ENCODE results near the gene NHLRC2. TPM values are rescaled to one million over a fixed set of nuclear protein-coding genes. Genes with fewer than 3 reads are reported as not detected.

Gene NHLRC2
- total RNA-seq, 3 donors from 2014 or later: 30.4 to 51.5 (median 31.0) TPM

DNA sequence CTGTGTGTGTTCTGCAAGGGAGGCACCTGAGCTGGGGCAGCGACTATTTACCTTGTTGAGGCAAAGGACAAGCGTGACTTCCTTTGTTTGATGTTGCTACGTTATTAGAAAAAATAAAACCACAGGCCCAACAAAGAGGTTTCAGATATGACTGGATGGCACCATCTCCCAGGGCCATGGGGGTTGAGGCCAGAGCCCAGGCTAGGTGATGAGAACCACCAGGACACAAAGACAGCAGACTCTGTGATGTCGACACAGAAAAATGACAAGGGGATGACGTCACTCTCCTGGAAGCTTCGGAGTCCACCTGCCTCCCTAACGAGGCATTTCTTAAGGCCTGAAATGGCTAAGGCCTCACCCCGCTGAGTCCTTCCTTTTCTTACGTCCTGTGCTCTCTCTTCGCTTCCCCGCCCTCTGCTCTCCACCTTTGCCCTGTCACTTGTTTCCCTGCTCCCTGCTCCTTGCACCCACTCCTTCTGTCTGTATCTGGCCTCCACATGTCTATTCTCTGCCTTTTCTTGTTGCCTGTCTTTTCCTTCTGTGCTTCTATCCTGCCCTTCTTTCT is 106.2 kb downstream of the NHLRC2 start:
- Histone ChIP-seq H3K4me3 (no peak overlapping the region), H3K4me1 (ENCODE audit: low read depth) (peaks cover 33% of the 10 kb centered on the region), H3K36me3 (ENCODE audit: low read depth) (no peaks in the 10 kb centered on the region), H3K9me3 (no peaks in the 10 kb centered on the region)
- DNase-seq: peak; percentile 79 to 85 (median 84)
- intact Hi-C loops (cut with DNase I, micrococcal nuclease): no loop called here
- peak; percentile 78 for ATAC-seq
- TF ChIP-seq, protein P1, sequence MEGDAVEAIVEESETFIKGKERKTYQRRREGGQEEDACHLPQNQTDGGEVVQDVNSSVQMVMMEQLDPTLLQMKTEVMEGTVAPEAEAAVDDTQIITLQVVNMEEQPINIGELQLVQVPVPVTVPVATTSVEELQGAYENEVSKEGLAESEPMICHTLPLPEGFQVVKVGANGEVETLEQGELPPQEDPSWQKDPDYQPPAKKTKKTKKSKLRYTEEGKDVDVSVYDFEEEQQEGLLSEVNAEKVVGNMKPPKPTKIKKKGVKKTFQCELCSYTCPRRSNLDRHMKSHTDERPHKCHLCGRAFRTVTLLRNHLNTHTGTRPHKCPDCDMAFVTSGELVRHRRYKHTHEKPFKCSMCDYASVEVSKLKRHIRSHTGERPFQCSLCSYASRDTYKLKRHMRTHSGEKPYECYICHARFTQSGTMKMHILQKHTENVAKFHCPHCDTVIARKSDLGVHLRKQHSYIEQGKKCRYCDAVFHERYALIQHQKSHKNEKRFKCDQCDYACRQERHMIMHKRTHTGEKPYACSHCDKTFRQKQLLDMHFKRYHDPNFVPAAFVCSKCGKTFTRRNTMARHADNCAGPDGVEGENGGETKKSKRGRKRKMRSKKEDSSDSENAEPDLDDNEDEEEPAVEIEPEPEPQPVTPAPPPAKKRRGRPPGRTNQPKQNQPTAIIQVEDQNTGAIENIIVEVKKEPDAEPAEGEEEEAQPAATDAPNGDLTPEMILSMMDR (IDR thresholded peaks at IDR 0.05): no peak

DNA sequence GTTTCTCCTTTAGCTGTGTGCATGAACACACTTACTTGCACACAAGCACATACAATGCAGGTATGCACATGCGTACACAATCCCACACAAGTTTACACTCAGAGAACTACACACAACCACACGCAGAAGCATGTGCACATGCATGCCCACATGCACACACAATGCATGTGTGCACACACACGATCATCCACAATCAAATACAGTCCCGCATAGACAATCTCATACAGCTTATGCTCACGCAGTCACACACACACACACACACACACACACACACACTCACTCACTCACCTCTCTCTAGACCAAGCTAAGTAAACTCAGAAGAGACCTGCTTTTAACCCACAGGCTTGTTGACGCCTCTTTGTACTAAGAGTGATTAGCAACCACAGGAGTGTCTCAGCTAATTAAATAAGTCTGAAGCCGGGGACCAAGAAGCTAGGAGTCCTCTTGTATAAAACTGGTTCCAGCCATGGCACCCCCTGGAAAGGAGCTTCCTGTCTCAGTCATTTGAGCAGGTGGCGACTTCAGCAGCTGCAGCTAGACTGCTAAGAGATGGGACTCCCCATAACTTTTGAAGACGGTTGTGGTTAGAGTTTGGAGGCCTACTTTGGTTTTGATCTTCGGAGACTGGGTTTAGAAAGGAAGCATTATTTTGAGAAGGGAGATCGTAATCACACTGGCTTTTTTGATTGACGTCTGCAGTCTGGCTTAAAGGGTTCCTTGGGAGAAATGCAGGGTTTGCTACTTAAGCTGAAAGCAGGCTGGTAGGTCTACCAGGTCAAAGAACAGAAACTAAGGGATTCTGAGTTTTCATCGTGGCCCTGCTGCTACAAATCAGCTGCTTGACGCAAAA is 106.9 kb downstream of the NHLRC2 start:
- peak; percentile 17 for ATAC-seq
- H3K4me1 ChIP-seq (ENCODE audit: low read depth): peaks cover 33% of the 10 kb centered on the region
- intact Hi-C loops (cut with DNase I, micrococcal nuclease): no loop called here
- H3K36me3 ChIP-seq (ENCODE audit: low read depth): no peaks in the 10 kb centered on the region
- no peak overlapping the region for H3K4me3 ChIP-seq
- H3K9me3 ChIP-seq: no peaks in the 10 kb centered on the region
- TF ChIP-seq, protein P1 (IDR thresholded peaks at IDR 0.05): no peak
- DNase-seq: peak in 2 of 3 donors; percentile 40 to 75

DNA sequence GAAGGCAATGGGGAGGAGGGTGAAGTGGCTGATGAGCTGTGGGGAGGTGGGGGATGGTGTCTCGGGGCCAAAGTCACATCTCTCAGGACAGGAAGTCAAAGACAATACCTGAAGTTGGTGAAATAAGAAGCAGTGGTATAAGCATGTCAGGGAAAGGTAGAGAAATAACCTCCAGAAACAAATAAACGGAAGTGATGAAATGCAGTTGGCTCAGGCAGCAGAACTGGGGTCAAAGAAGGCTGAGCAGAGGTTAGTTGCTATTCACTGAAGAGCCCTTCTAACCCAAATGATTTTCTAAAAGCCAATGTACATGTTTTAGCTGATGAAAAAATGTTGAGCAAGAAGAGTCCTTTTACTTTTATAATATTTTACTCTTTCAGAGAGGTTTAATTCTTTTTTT is 110.6 kb downstream of the NHLRC2 start:
- Histone ChIP-seq H3K36me3 (ENCODE audit: low read depth) (no peaks in the 10 kb centered on the region), H3K4me1 (ENCODE audit: low read depth) (peaks cover 14% of the 10 kb centered on the region), H3K9me3 (no peaks in the 10 kb centered on the region), H3K4me3 (no peak overlapping the region)
- TF ChIP-seq, protein P1 (IDR thresholded peaks at IDR 0.05): no peak
- DNase-seq (no peak), ATAC-seq (no peak)
- intact Hi-C loops (cut with DNase I, micrococcal nuclease): no loop called here

DNA sequence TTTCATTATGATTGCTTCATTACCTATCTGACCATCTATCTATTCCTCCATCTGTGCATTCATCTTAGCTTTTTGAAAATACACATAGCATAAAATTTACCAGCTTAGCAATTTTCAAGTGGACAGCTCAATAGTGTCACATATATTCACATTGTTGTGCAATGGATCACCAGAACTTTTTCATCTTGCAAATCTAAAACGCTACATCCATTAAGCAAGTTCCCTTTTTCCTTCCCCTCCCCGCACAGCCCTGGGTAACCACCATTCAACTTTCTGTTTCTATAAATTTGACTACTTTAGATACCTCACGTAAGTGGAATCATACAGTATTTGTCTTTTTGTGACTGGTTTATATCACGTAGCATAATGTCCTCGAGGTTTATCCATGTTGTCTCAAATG is 111.2 kb downstream of the NHLRC2 start:
- no peaks in the 10 kb centered on the region for H3K9me3 ChIP-seq
- TF ChIP-seq, protein P1 (IDR thresholded peaks at IDR 0.05): no peak
- intact Hi-C loops (cut with DNase I, micrococcal nuclease): no loop called here

More for the DNA sequence above, 111.2 kb downstream of the NHLRC2 start:
- ATAC-seq (no peak), DNase-seq (no peak)
- H3K4me3 ChIP-seq: no peak overlapping the region
- H3K36me3 ChIP-seq (ENCODE audit: low read depth): no peaks in the 10 kb centered on the region
- H3K4me1 ChIP-seq (ENCODE audit: low read depth): peaks cover 9% of the 10 kb centered on the region

Other genes with a start within 250 kb of the NHLRC2 start
- gene NRAP, start 190.6 kb upstream of the NHLRC2 start, total RNA-seq: 1 to 10 TPM in 1 of 3 donors, under 1 TPM in 2; 0.16 to 1.6 (median 0.80) TPM
- gene CASP7, start 174.7 kb upstream of the NHLRC2 start, total RNA-seq: 100 to 1,000 TPM; 113 to 200 (median 186) TPM
- 10 to 100 TPM in 1 of 3 donors, 1 to 10 TPM in 2; 5.3 to 19.3 (median 6.5) TPM for gene PLEKHS1, start 103.0 kb upstream of the NHLRC2 start, total RNA-seq
- gene DCLRE1A, start 579 bp upstream of the NHLRC2 start, total RNA-seq: 1 to 10 TPM; 4.7 to 6.5 (median 5.1) TPM
- 1 to 10 TPM; 1.5 to 2.8 (median 1.8) TPM for gene ADRB1, start 189.2 kb downstream of the NHLRC2 start, total RNA-seq

All from mucosa of descending colon (tissue), 3 donors.